K562 (cell line): ENCODE data around the gene CDC42SE2.

Experiments used
- CHCHD3 ChIP-seq: fragments of 250-450 bp; sonication (Bioruptor Pico); IDR thresholded peaks from 2 replicates; pipeline ENCODE4 v2.1.2; 2022; ENCODE audit warnings: mild to moderate bottlenecking
- CTBP1 ChIP-seq: fragments of 450-650 bp; IDR thresholded peaks from 2 replicates; pipeline ENCODE4 v1.6.1; 2016; ENCODE audit warnings: borderline replicate concordance
- CTCF ChIP-seq, 3 experiments: IDR thresholded peaks in 2 of 3; conservative IDR thresholded peaks in 1 of 3; 2 replicates each; pipeline ENCODE4 v1.5.1; 2011 to 2012; ENCODE audit warnings: low read length in 3 of 3, mild to moderate bottlenecking in 3 of 3, control low read depth in 2 of 3, improper control_type of control experiment in 1 of 3, inconsistent platforms in 1 of 3, low read depth in 1 of 3, mixed read lengths in 1 of 3, moderate library complexity in 1 of 3; ENCODE audit not compliant: insufficient read depth in 2 of 3
- GABPA ChIP-seq: fragments of 200-800 bp; sonication (Bioruptor generic); conservative IDR thresholded peaks from 2 replicates; pipeline ENCODE4 v1.6.1; 2016; ENCODE audit warnings: low read depth, missing genetic modification characterization, missing compliant biosample characterization
- HDAC2 ChIP-seq: fragments of 450-650 bp; IDR thresholded peaks from 2 replicates; pipeline ENCODE4 v1.6.1; 2016; ENCODE audit warnings: mild to moderate bottlenecking
- HDGF ChIP-seq: fragments of 450-650 bp; IDR thresholded peaks from 2 replicates; pipeline ENCODE4 v1.6.1; 2016
- HSF4 ChIP-seq: fragments of 250-450 bp; sonication (Bioruptor Pico); IDR thresholded peaks from 2 replicates; pipeline ENCODE4 v2.1.2; 2022; ENCODE audit warnings: mild to moderate bottlenecking, moderate library complexity, borderline replicate concordance
- MEF2D ChIP-seq: conservative IDR thresholded peaks from 2 replicates; pipeline ENCODE4 v1.6.1; 2016; ENCODE audit warnings: low read depth, missing genetic modification characterization, missing compliant biosample characterization
- SMC3 ChIP-seq: conservative IDR thresholded peaks from 2 replicates; pipeline ENCODE4 v1.6.1; 2011; ENCODE audit warnings: low read depth, low read length, improper control_type of control experiment; ENCODE audit not compliant: insufficient read depth
- SP1 ChIP-seq: sonication (generic); formaldehyde crosslinking; IDR thresholded peaks from 2 replicates; pipeline ENCODE4 v1.8.1; 2022; ENCODE audit warnings: mild to moderate bottlenecking, missing genetic modification reagents
- ZNF224 ChIP-seq: sonication (generic); formaldehyde crosslinking; IDR thresholded peaks from 2 replicates; pipeline ENCODE4 v1.8.0; 2022; ENCODE audit warnings: mild to moderate bottlenecking, missing genetic modification reagents
- ZNF253 ChIP-seq: fragments of 250-450 bp; sonication (Bioruptor Pico); conservative IDR thresholded peaks from 2 replicates; pipeline ENCODE4 v1.6.1; 2021; ENCODE audit warnings: mild to moderate bottlenecking
- ZNF57 ChIP-seq: fragments of 450-650 bp; formaldehyde crosslinking; IDR thresholded peaks from 2 replicates; pipeline ENCODE4 v1.4.0; 2020; ENCODE audit warnings: mild to moderate bottlenecking, moderate library complexity

DNA sequence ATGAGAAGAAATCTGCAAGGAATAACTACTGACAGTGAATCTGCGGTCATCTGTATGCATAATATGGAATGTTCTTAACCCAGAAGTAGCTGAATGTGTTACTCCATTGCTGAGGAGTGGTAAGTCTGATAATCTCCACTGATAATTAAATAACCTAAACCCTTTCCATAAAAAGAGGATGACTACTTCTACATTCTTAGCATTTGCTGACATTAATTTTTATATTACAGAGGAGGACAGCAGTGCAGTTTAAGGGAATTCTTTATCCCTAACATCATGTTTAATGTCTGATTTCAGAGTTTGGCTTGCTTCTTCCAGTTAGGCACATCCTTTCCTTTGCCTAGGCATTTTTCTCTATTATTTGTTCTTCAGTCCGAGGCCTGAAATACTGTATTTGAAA, 52.2 kb downstream of the CDC42SE2 start:
- TF ChIP-seq ZNF57 (CRISPR knock-in tag) (no peak), ZNF253 (CRISPR knock-in tag) (no peak), GABPA (no peak), CTCF (IDR thresholded peaks at IDR 0.05 in 2 of 3, conservative IDR thresholded peaks at IDR 0.05 in 1 of 3; ENCODE audit: insufficient read depth in 2 of 3, low read depth in 1 of 3, low read length in 3 of 3) (no peak), CHCHD3 (CRISPR knock-in tag) (no peak), HSF4 (CRISPR knock-in tag) (no peak), HDGF (no peak), ZNF224 (CRISPR knock-in tag) (no peak), SP1 (CRISPR knock-in tag) (no peak), CTBP1 (no peak), MEF2D (tag) (no peak), HDAC2 (no peak), SMC3 (no peak)
